Skeletal muscle tissue (tissue), 4 donors: Measurements from ENCODE around the gene DGKZ. TPM values are rescaled to one million over a fixed set of nuclear protein-coding genes. Genes with fewer than 3 reads are reported as not detected.

Source experiments
- H3K27ac ChIP-seq: one replicate; pipeline ENCODE4 v1.7.0; 2013; ENCODE audit warnings: mild to moderate bottlenecking, low read depth, low read length, inconsistent platforms
- H3K27me3 ChIP-seq, 3 donors: one replicate each; pipeline ENCODE4 v1.7.0; 2013; ENCODE audit warnings: low read length in 3 of 3; ENCODE audit not compliant: control insufficient read depth in 3 of 3, insufficient read depth in 3 of 3
- H3K36me3 ChIP-seq, 3 donors: one replicate each; pipeline ENCODE4 v1.7.0; 2013; ENCODE audit warnings: low read length in 3 of 3; ENCODE audit not compliant: control insufficient read depth in 3 of 3, insufficient read depth in 3 of 3
- H3K4me1 ChIP-seq, 3 donors: one replicate each; pipeline ENCODE4 v1.7.0; 2013; ENCODE audit warnings: low read length in 3 of 3, mild to moderate bottlenecking in 3 of 3; ENCODE audit not compliant: control insufficient read depth in 3 of 3, insufficient read depth in 3 of 3
- H3K4me3 ChIP-seq, 3 donors: one replicate each; pipeline ENCODE4 v1.7.0; 2013; ENCODE audit warnings: low read length in 3 of 3
- H3K9ac ChIP-seq, 3 donors: one replicate each; pipeline ENCODE4 v1.7.0; 2013; ENCODE audit warnings: low read length in 3 of 3, mild to moderate bottlenecking in 3 of 3, moderate library complexity in 2 of 3, low read depth in 1 of 3
- H3K9me3 ChIP-seq, 3 donors: one replicate each; pipeline ENCODE4 v1.7.0; 2013; ENCODE audit warnings: low read length in 3 of 3; ENCODE audit not compliant: control insufficient read depth in 3 of 3
- total RNA-seq: library from RNA; depleted of rRNA; stranded (reverse); fragments of >200 nt; gene quantifications from one replicate; pipeline ENCODE4 v1.2.3, GENCODE V29; 2014
- donor health status: Osteomylitis.

DGKZ gene
- total RNA-seq, 1 donor from 2014 or later, result 22.4 TPM

DNA sequence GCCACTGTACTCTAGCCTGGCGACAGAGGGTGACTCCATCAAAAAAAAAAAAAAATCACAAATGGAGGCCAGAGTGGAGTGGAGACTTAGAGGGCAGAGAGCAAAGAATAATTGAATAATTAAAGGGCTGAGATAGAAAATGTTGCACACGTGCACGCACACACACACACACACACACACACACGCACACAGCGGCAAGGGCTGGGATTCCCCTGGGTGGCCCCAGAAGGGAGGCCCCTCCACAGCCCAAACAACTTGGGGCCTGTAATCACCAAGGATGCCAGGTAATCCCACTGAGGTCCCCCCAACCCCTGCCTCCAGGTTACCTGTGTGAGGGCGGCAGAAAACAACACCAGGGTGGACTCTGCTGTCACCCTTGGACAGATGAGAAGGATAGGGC lies 12.0 kb upstream of the DGKZ start:
- Histone ChIP-seq H3K4me1 (peaks cover 27 to 29% (median 27%) of the 10 kb centered on the region in 3 donors), H3K36me3 (no peaks in the 10 kb centered on the region), H3K9ac (no peak overlapping the region), H3K9me3 (no peaks in the 10 kb centered on the region), H3K27me3 (peaks cover 35 to 45% (median 38%) of the 10 kb centered on the region in 3 donors), H3K4me3 (no peak overlapping the region), H3K27ac (no peak overlapping the region)

DNA sequence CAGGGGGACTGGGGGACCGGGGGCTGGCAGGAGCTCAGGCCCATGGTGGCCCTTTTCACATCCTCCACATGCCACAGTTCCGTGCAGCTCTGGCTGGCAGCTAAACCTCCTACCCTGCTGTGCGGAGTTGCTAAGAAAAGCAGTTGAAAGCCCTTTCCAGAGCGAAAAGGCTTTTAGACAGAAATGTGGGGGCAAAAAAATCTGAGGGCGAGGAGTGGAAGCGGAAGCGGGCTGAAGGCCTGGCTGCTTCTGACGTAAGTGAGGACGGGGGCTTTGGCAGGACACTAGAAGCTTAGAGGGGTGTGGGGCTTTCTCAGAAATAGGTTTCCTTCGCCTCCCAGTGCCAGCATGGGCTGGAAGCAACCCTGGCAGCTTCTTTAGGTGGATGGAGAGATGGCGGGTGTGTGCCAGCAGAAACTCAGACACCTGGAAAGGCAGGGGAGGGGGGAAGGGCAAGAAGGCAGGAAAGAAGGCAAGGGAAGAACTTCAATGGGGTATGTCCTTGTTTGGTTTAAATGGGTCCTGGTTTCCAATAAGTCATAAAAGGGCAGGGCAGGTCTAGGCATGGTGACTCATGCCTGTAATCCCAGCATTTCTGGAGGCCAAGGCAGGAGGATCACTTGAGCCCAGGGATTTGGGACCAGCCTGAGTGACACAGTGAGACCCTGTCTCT lies 11.2 kb upstream of the DGKZ start:
- no peak overlapping the region for H3K27ac ChIP-seq
- no peaks in the 10 kb centered on the region for H3K9me3 ChIP-seq
- peaks cover 27 to 37% (median 30%) of the 10 kb centered on the region in 3 donors for H3K4me1 ChIP-seq

GRCh38 chr11:46336563-46337180 lies 10.6 kb upstream of the DGKZ start:
- H3K4me1 ChIP-seq, result peaks cover 27 to 39% (median 32%) of the 10 kb centered on the region in 3 donors
- no peak overlapping the region for H3K4me3 ChIP-seq
- H3K27me3 ChIP-seq, result peaks cover 24 to 31% (median 26%) of the 10 kb centered on the region in 3 donors

More for the DNA sequence above, 11.2 kb upstream of the DGKZ start:
- Histone ChIP-seq H3K4me3 (no peak overlapping the region), H3K36me3 (no peaks in the 10 kb centered on the region), H3K27me3 (peaks cover 29 to 38% (median 32%) of the 10 kb centered on the region in 3 donors), H3K9ac (no peak overlapping the region)

DNA sequence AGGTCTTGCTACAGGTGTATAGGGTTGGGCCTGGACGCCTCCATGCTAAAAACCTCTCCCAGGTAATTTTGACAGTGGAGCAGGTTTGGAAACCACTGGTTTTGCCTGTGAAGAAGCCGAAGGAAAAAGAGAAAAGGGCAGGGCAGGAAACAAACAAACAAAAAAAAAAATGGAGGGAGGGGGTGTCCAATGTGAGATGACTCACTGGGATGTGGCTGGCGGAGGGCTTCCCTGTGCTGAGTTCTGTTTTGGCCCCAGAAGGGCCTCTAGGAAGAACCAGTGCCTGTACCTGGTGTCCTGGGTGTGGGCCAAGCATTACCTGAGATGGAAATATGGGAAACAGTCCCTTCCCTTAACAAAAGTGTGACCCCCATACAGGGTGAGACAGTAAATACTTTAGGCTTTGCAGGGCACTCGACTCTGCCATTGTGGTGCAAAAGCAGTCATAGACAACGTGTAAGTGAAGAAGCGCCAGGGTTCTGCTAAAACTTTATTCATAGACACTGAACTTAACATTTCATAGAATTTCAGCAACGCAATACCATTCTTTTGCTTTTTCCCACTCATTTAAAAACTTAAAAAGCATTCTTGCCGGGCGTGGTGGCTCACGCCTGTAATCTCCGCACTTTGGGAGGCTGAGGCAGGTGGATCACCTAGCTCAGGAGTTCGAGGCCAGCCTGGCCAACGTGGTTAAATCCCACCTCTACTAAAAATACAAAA lies 9.5 kb upstream of the DGKZ start:
- no peak overlapping the region for H3K9ac ChIP-seq
- peaks cover 14 to 20% (median 15%) of the 10 kb centered on the region in 3 donors for H3K27me3 ChIP-seq
- H3K27ac ChIP-seq, result no peak overlapping the region
- H3K36me3 ChIP-seq, result no peaks in the 10 kb centered on the region
- H3K9me3 ChIP-seq, result no peaks in the 10 kb centered on the region
- peaks cover 28 to 44% (median 37%) of the 10 kb centered on the region in 3 donors for H3K4me1 ChIP-seq
- no peak overlapping the region for H3K4me3 ChIP-seq

More at GRCh38 chr11:46336563-46337180, 10.6 kb upstream of the DGKZ start:
- no peak overlapping the region for H3K27ac ChIP-seq
- H3K9ac ChIP-seq, result no peak overlapping the region
- H3K9me3 ChIP-seq, result no peaks in the 10 kb centered on the region
- no peaks in the 10 kb centered on the region for H3K36me3 ChIP-seq

DNA sequence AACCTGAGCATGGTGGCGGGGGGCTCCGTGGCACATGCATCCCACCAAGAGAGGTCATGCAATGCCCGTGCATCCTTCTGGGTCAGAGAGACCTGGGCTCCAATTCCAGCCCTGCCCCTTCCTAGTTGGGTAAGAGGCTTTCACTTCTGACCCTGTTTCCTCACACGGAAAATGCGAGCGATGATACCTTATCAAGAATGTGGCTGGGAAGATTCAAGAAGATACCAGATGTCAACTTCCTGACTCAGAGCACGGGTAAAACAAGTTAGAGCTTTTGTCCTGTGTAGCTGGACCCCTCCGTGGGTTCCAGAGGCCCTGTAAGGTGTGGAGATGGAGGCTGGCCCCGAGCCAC lies 8.7 kb upstream of the DGKZ start:
- H3K36me3 ChIP-seq, result no peaks in the 10 kb centered on the region
- peak overlapping the region; percentile 59 to 72 (median 66) for H3K4me3 ChIP-seq
- H3K27me3 ChIP-seq, result peaks cover 6 to 12% (median 9%) of the 10 kb centered on the region in 3 donors
- H3K4me1 ChIP-seq, result peaks cover 24 to 40% (median 37%) of the 10 kb centered on the region in 3 donors
- peak overlapping the region; percentile 55 to 81 (median 57) for H3K9ac ChIP-seq
- no peaks in the 10 kb centered on the region for H3K9me3 ChIP-seq
- peak overlapping the region; percentile 86 for H3K27ac ChIP-seq

GRCh38 chr11:46338988-46339666 lies 8.1 kb upstream of the DGKZ start:
- Histone ChIP-seq H3K9ac (peak overlapping the region; percentile 55 to 81 (median 57)), H3K4me3 (peak overlapping the region; percentile 59 to 72 (median 66)), H3K27ac (peak overlapping the region; percentile 86), H3K27me3 (peaks cover 1 to 7% (median 4%) of the 10 kb centered on the region in 3 donors), H3K4me1 (peaks cover 24 to 39% (median 37%) of the 10 kb centered on the region in 3 donors), H3K9me3 (no peaks in the 10 kb centered on the region), H3K36me3 (no peaks in the 10 kb centered on the region)

- H3K4me1 ChIP-seq, result peaks cover 24 to 40% (median 39%) of the 10 kb centered on the region in 3 donors
Measured at GRCh38 chr11:46339816-46340215, 7.4 kb upstream of the DGKZ start.

DNA sequence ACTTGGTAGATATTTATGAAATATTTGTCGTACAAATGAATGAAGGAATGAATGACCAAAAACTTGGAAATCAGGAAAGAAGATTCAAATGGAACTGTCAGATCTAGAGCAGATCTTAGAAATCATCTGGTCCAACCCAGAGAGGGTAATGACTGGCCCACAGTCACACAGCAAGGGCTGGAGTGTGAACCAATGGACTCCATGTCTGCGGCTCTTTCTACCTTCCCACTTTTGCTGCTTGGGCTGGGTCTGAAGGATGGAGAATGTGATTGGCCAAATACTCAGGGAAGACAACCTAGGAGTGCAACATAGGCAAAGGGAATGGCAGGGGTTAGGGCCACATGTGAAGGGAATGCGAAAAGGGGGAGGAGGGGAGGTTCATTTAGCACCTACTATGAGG lies 5.8 kb upstream of the DGKZ start:
- H3K4me3 ChIP-seq, result no peak overlapping the region
- H3K9ac ChIP-seq, result no peak overlapping the region
- no peaks in the 10 kb centered on the region for H3K9me3 ChIP-seq
- peaks cover 24 to 44% (median 39%) of the 10 kb centered on the region in 3 donors for H3K4me1 ChIP-seq
- no peaks in the 10 kb centered on the region for H3K36me3 ChIP-seq
- H3K27me3 ChIP-seq, result no peaks in the 10 kb centered on the region
- H3K27ac ChIP-seq, result no peak overlapping the region

More at GRCh38 chr11:46339816-46340215, 7.4 kb upstream of the DGKZ start:
- H3K9ac ChIP-seq, result peak overlapping the region in 2 of 3 donors; percentile 38 to 81
- H3K27me3 ChIP-seq, result no peaks in the 10 kb centered on the region
- no peaks in the 10 kb centered on the region for H3K36me3 ChIP-seq
- peak overlapping the region in 2 of 3 donors; percentile 59 to 72 for H3K4me3 ChIP-seq
- H3K9me3 ChIP-seq, result no peaks in the 10 kb centered on the region
- peak overlapping the region; percentile 86 for H3K27ac ChIP-seq

GRCh38 chr11:46342239-46342638 lies 5.0 kb upstream of the DGKZ start:
- Histone ChIP-seq H3K4me1 (peaks cover 28 to 48% (median 44%) of the 10 kb centered on the region in 3 donors), H3K27ac (no peak overlapping the region), H3K27me3 (no peaks in the 10 kb centered on the region)

More at GRCh38 chr11:46342239-46342638, 5.0 kb upstream of the DGKZ start:
- H3K4me3 ChIP-seq, result no peak overlapping the region
- H3K36me3 ChIP-seq, result no peaks in the 10 kb centered on the region
- H3K9me3 ChIP-seq, result no peaks in the 10 kb centered on the region
- H3K9ac ChIP-seq, result peak overlapping the region in 1 of 3 donors; percentile 50
